ENCODE data around the gene GRIN2A.

Gene GRIN2A

GRCh38 chr16:10128397-10129258 is 53.6 kb downstream of the GRIN2A start:
- DNase-seq, result no peak

GRCh38 chr16:10126686-10127085 is 55.5 kb downstream of the GRIN2A start:
- DNase-seq, result no peak

- no peak for DNase-seq
Measured at GRCh38 chr16:10123141-10123540, 59.1 kb downstream of the GRIN2A start.

- no peak for DNase-seq
Measured at GRCh38 chr16:10122546-10122945, 59.7 kb downstream of the GRIN2A start.

- DNase-seq, result no peak
Measured at GRCh38 chr16:10121897-10122425, 60.3 kb downstream of the GRIN2A start.

GRCh38 chr16:10121491-10121890 is 60.7 kb downstream of the GRIN2A start:
- DNase-seq, result no peak

- no peak for DNase-seq
Measured at GRCh38 chr16:10120953-10121352, 61.3 kb downstream of the GRIN2A start.

GRCh38 chr16:10114409-10114808 is 67.8 kb downstream of the GRIN2A start:
- DNase-seq, result no peak

GRCh38 chr16:10113248-10113647 is 69.0 kb downstream of the GRIN2A start:
- DNase-seq, result no peak

GRCh38 chr16:10112021-10112420 is 70.2 kb downstream of the GRIN2A start:
- DNase-seq, result no peak

GRCh38 chr16:10111156-10111761 is 71.0 kb downstream of the GRIN2A start:
- DNase-seq, result no peak

- no peak for DNase-seq
Measured at GRCh38 chr16:10110552-10110951, 71.7 kb downstream of the GRIN2A start.

GRCh38 chr16:10107081-10107480 is 75.1 kb downstream of the GRIN2A start:
- DNase-seq, result no peak

- DNase-seq, result no peak
Measured at GRCh38 chr16:10103700-10104099, 78.5 kb downstream of the GRIN2A start.

- no peak for DNase-seq
Measured at GRCh38 chr16:10103118-10103517, 79.1 kb downstream of the GRIN2A start.

- DNase-seq, result no peak
Measured at GRCh38 chr16:10100829-10101228, 81.4 kb downstream of the GRIN2A start.

- DNase-seq, result no peak
Measured at GRCh38 chr16:10098991-10099390, 83.2 kb downstream of the GRIN2A start.

- no peak for DNase-seq
Measured at GRCh38 chr16:10097271-10097670, 85.0 kb downstream of the GRIN2A start.

- DNase-seq, result no peak
Measured at GRCh38 chr16:10093576-10093975, 88.7 kb downstream of the GRIN2A start.

- DNase-seq, result no peak
Measured at GRCh38 chr16:10090816-10091215, 91.4 kb downstream of the GRIN2A start.

- no peak for DNase-seq
Measured at GRCh38 chr16:10088380-10088793, 93.8 kb downstream of the GRIN2A start.

- no peak for DNase-seq
Measured at GRCh38 chr16:10087151-10087550, 95.1 kb downstream of the GRIN2A start.

GRCh38 chr16:10086620-10087019 is 95.6 kb downstream of the GRIN2A start:
- DNase-seq, result no peak

Measured in activated naive CD4-positive, alpha-beta T cell (primary cell).